Fibroblast of villous mesenchyme (primary cell): ENCODE results near the gene ZNF609. TPM values are rescaled to one million over a fixed set of nuclear protein-coding genes. Genes with fewer than 3 reads are reported as not detected.

ENCODE experiments used
- DNase-seq: peaks from one replicate; pipeline ENCODE4 v3.0.0-alpha.2; 2010; ENCODE audit warnings: low read depth
- H3K4me3 ChIP-seq: 2 replicates; pipeline ENCODE4 v1.5.1; 2011; ENCODE audit warnings: low read depth, mild to moderate bottlenecking, low read length
- CTCF ChIP-seq: IDR thresholded peaks from 2 replicates; pipeline ENCODE4 v1.5.1; 2012; ENCODE audit warnings: low read depth, mild to moderate bottlenecking, low read length; ENCODE audit not compliant: insufficient read depth
- total RNA-seq: library from RNA; depleted of rRNA; stranded (reverse); fragments of >200 nt; gene quantifications from 2 replicates; pipeline ENCODE4 v1.2.3, GENCODE V29; 2012

Gene ZNF609
- total RNA-seq, 1 donor: 22.5 TPM

GRCh38 chr15:64513823-64514222 is 53.4 kb downstream of the ZNF609 start:
- no peak for DNase-seq
- no peak overlapping the region for H3K4me3 ChIP-seq
- no peak for TF ChIP-seq CTCF

DNA sequence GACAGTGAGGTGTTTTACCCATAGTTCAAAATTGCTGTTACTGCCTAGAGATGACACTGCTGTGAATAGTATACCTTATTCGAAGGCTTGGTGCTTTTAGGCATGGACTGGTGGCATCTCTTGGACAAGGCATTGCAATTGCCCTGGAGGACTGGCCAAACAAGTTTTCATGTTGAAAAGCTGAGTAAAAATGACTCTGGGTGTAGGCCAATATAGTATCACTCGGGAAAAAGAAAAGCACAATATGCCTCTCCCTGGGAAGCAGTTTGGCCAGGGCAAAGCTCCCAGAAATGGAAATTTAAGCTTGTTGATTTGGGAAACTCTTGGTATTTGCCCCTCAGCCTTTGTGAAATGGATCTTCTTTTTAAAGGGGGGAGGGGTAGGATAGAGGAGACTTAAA is 54.8 kb downstream of the ZNF609 start:
- H3K4me3 ChIP-seq: no peak overlapping the region
- TF ChIP-seq CTCF: no peak
- no peak for DNase-seq

DNA sequence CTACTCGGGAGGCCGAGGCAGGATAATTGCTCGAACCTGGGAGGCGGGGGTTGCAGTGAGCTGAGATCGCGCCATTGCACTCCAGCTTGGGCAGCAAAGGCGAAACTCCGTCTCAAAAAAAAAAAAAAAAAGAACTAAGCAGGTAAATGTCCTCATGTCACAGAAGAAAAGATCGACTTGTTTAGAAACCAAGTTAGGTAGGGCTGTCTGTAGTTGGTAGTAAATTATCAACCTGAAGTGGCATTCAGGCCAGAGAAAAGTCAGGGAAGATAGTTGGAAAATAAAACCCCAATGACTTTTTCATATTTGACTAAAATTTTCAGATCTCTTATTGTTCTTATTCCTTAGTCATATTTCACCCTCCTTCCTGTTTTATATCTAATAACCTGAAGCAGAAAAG is 55.4 kb downstream of the ZNF609 start:
- no peak overlapping the region for H3K4me3 ChIP-seq
- no peak for TF ChIP-seq CTCF
- no peak for DNase-seq

DNA sequence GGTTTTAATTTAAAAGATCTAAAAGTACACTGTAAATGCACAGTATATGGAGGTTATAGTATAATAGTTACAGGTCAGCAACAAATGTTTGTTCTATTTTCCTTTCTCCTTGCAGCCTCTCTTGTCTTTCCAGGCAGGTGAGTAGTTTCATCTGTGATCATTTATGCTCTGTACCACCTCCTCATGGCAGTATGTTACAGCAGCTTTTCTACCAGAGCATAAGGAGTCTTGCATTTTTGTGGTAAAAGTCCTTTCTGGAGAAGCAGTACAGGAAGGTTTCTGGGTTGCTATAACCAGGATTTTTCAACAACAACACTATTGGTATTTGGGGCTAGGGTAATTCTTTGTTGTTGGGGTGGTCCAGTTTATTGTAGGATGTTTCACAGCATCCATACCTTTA is 59.5 kb downstream of the ZNF609 start:
- no peak overlapping the region for H3K4me3 ChIP-seq
- TF ChIP-seq CTCF: no peak
- no peak for DNase-seq

- TF ChIP-seq CTCF: no peak
- no peak for DNase-seq
These were observed 60.8 kb downstream of the ZNF609 start for GRCh38 chr15:64521201-64521600.

DNA sequence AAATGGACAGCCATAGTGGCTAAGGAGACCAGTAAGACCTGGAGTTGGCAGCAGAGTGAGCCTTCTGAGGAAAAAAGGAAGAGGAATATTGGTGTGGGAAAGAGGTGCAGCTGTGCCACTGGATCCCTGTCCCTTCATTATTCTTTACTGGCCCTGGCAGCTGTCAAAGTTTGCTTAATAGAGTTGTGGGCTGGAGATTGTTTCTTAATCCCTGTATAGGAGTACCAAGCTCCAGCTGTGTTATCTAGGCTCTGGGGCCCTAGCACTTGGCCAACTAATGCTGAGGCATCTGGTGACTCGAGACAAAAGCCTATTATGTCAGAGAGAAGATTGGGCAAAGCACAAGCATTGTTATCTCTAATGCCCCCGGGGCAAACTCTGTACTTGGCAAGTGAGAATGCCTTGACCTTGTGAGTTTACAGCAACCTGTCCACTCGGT is 61.4 kb downstream of the ZNF609 start:
- no peak for TF ChIP-seq CTCF
- peak; percentile 50 for DNase-seq
- H3K4me3 ChIP-seq: no peak overlapping the region

More at GRCh38 chr15:64521201-64521600, 60.8 kb downstream of the ZNF609 start:
- no peak overlapping the region for H3K4me3 ChIP-seq

- H3K4me3 ChIP-seq: no peak overlapping the region
- DNase-seq: peak; percentile 61
- no peak for TF ChIP-seq CTCF
These were observed 61.9 kb downstream of the ZNF609 start for GRCh38 chr15:64522226-64522823.
